ENCODE results near the gene FZD2.
A peak's percentile ranks its signal among the peaks of the same experiment; 100 is the strongest.

- TF ChIP-seq CTCF (IDR thresholded peaks at IDR 0.05; ENCODE audit: borderline replicate concordance, extremely low read depth, low read length, poor library complexity, severe bottlenecking) (peak; percentile 45), EZH2 (IDR thresholded peaks at IDR 0.05; ENCODE audit: borderline replicate concordance, low read depth, low read length, severe bottlenecking) (no peak)
Observed at GRCh38 chr17:44522883-44523671, 34.2 kb upstream of the FZD2 start.
